HepG2 (cell line): Measurements from ENCODE around the gene LIF. TPM values are rescaled to one million over a fixed set of nuclear protein-coding genes. Genes with fewer than 3 reads are reported as not detected.

Experiments used
- ATAC-seq: fragments of 200-7000 bp; cut with Tn5 transposase; 3 replicates; pipeline ENCODE4 v1.9.1; 2020; ENCODE audit warnings: mild to moderate bottlenecking, moderate library complexity
- BruUV-seq: library from RNA; stranded (reverse); fragments of 400-500 nt; replicated peaks from 2 replicates; lab custom pipeline; 2021; lab: Mats Ljungman, UMichigan
- CTCF ChIA-PET: fragments of 300-600 bp; formaldehyde crosslinking; extraction: SDS; loops from one replicate; lab custom pipeline; 2021; ENCODE audit warnings: low total read pairs, inconsistent platforms, low intra/inter-chr PET ratio; lab: Yijun Ruan, JAX
- POLR2A ChIA-PET: fragments of 350-600 bp; sonication (Branson Sonifier 250); formaldehyde crosslinking; loops from one replicate; lab custom pipeline; 2020; ENCODE audit warnings: antibody characterized with exemption, inconsistent platforms; lab: Yijun Ruan, JAX
- DNase-seq: peaks from one replicate; pipeline ENCODE4 v3.0.0-alpha.2; 2015; ENCODE audit warnings: low spot score
- FAIRE-seq: peaks from 3 replicates; lab custom pipeline; 2011; peaks lifted over from hg19 to GRCh38; lab: Jason Lieb, UNC
- H2AFZ ChIP-seq: one replicate; pipeline ENCODE4 v1.6.1; 2011; ENCODE audit warnings: low read length, inconsistent platforms
- H3K27ac ChIP-seq: fragments of 300-600 bp; 3 replicates; pipeline ENCODE4 v1.8.0; 2011; ENCODE audit warnings: mixed run types, mild to moderate bottlenecking, mixed read lengths, low read length, inconsistent platforms; ENCODE audit not compliant: insufficient read depth; ENCODE audit errors: extremely low read length
- H3K27me3 ChIP-seq, 2 experiments: fragments of 200-600 bp in 1 of 2; 2 replicates in 1 of 2; 3 replicates in 1 of 2; pipeline versions ENCODE4 v1.6.0 to v1.8.0; 2011; ENCODE audit warnings: low read length in 2 of 2, mild to moderate bottlenecking in 2 of 2, moderate library complexity in 2 of 2, inconsistent platforms in 1 of 2; ENCODE audit not compliant: insufficient read depth in 2 of 2, control insufficient read depth in 1 of 2
- H3K36me3 ChIP-seq, 2 experiments: fragments of 200-600 bp in 1 of 2; replicated peaks in 1 of 2; 2 replicates in 1 of 2; 3 replicates in 1 of 2; pipeline versions ENCODE4 v1.5.1 to v1.8.0; 2011; ENCODE audit warnings: low read length in 2 of 2, inconsistent platforms in 1 of 2; ENCODE audit not compliant: insufficient read depth in 2 of 2, control insufficient read depth in 1 of 2
- H3K4me1 ChIP-seq: 2 replicates; pipeline ENCODE4 v1.5.1; 2012; ENCODE audit warnings: low read length, inconsistent platforms; ENCODE audit not compliant: insufficient read depth
- H3K4me2 ChIP-seq: 2 replicates; pipeline ENCODE4 v1.6.0; 2011; ENCODE audit warnings: low read depth, low read length, inconsistent platforms
- H3K4me3 ChIP-seq, 3 experiments: fragments of 200-600 bp in 1 of 3; sonication (generic), shearing (Covaris generic) in 1 of 3; replicated peaks in 1 of 3; 2 replicates each; pipeline ENCODE4 v1.5.1; 2011 to 2016; ENCODE audit warnings: low read length in 3 of 3, inconsistent platforms in 2 of 3, low read depth in 2 of 3, mild to moderate bottlenecking in 2 of 3, control low read depth in 1 of 3, mixed read lengths in 1 of 3; ENCODE audit not compliant: insufficient read depth in 1 of 3
- H3K79me2 ChIP-seq: one replicate; pipeline ENCODE4 v1.6.1; 2011; ENCODE audit warnings: low read length, inconsistent platforms; ENCODE audit not compliant: insufficient read depth
- H3K9ac ChIP-seq: 2 replicates; pipeline ENCODE4 v1.6.0; 2011; ENCODE audit warnings: mild to moderate bottlenecking, low read depth, low read length, inconsistent platforms; ENCODE audit not compliant: insufficient read depth
- H3K9me3 ChIP-seq: 2 replicates; pipeline ENCODE4 v1.5.1; 2012; ENCODE audit warnings: mild to moderate bottlenecking, low read length
- H4K20me1 ChIP-seq: 2 replicates; pipeline ENCODE4 v1.6.0; 2011; ENCODE audit warnings: inconsistent platforms, mild to moderate bottlenecking, low read length, moderate library complexity; ENCODE audit not compliant: insufficient read depth
- AHR ChIP-seq: IDR thresholded peaks from 2 replicates; pipeline ENCODE4 v1.6.1; 2018; ENCODE audit warnings: missing genetic modification reagents, missing compliant biosample characterization
- FOXA1 ChIP-seq, 2 experiments: fragments of 450-650 bp in 1 of 2; sonication (generic) in 1 of 2; formaldehyde crosslinking in 1 of 2; IDR thresholded peaks; 2 replicates each; pipeline versions ENCODE4 v1.4.0 to v1.6.1; 2016 to 2020; ENCODE audit warnings: missing genetic modification reagents in 1 of 2
- MBD4 ChIP-seq: IDR thresholded peaks from 2 replicates; pipeline ENCODE4 v1.6.1; 2012; ENCODE audit warnings: low read length, inconsistent platforms, borderline replicate concordance
- MXD3 ChIP-seq: IDR thresholded peaks from 2 replicates; pipeline ENCODE4 v1.6.1; 2016; ENCODE audit warnings: mild to moderate bottlenecking, missing biosample characterization, missing genetic modification reagents
- PLSCR1 ChIP-seq: sonication (generic); formaldehyde crosslinking; IDR thresholded peaks from 2 replicates; pipeline ENCODE4 v1.5.0; 2020; ENCODE audit warnings: missing genetic modification reagents, mild to moderate bottlenecking, borderline replicate concordance
- REXO4 ChIP-seq: sonication (generic); formaldehyde crosslinking; IDR thresholded peaks from 2 replicates; pipeline ENCODE4 v1.8.0; 2022; ENCODE audit warnings: missing genetic modification reagents, mild to moderate bottlenecking, borderline replicate concordance
- SP4 ChIP-seq: sonication (generic); formaldehyde crosslinking; IDR thresholded peaks from 2 replicates; pipeline ENCODE4 v1.8.1; 2023; ENCODE audit warnings: mild to moderate bottlenecking, missing genetic modification reagents
- TEAD3 ChIP-seq: optimal IDR thresholded peaks from 2 replicates; pipeline ENCODE3; 2016; ENCODE audit warnings: borderline replicate concordance
- UBTF ChIP-seq: sonication (generic); formaldehyde crosslinking; IDR thresholded peaks from 2 replicates; pipeline ENCODE4 v1.4.0; 2020; ENCODE audit warnings: mild to moderate bottlenecking, missing genetic modification reagents
- ZBTB20 ChIP-seq: sonication (generic); formaldehyde crosslinking; IDR thresholded peaks from 2 replicates; pipeline ENCODE4 v1.8.1; 2023; ENCODE audit warnings: missing genetic modification reagents, low read depth, mild to moderate bottlenecking, borderline replicate concordance
- ZBTB33 ChIP-seq: sonication (generic); formaldehyde crosslinking; IDR thresholded peaks from 2 replicates; pipeline ENCODE4 v1.4.0; 2020; ENCODE audit warnings: missing genetic modification reagents
- ZNF460 ChIP-seq: sonication (generic); formaldehyde crosslinking; IDR thresholded peaks from 2 replicates; pipeline ENCODE4 v1.5.1; 2020; ENCODE audit warnings: missing genetic modification reagents, mild to moderate bottlenecking, borderline replicate concordance
- ZNF644 ChIP-seq: IDR thresholded peaks from 2 replicates; pipeline ENCODE4 v1.6.1; 2016; ENCODE audit warnings: low read depth
- WGBS: methylation state at CpG from one replicate; pipeline ENCODE4 v1.1.6; 2017; ENCODE audit warnings: low lambda C conversion rate; 5-methylcytosine and 5-hydroxymethylcytosine counted together
- in situ Hi-C: cut with HindIII; loops from 2 replicates; pipeline ENCODE4 v1.10.0; 2017; ENCODE audit warnings: low pct_unique_long_range_greater_than_20kb; ENCODE audit not compliant: extremely low pct_ligation_motif_present
- intact Hi-C: fragments of 100-400 bp; cut with micrococcal nuclease; formaldehyde crosslinking; loops from one replicate; pipeline ENCODE4 v1.10.0; 2022; ENCODE audit not compliant: unreplicated experiment
- polyA plus RNA-seq, 8 experiments: library from polyadenylated mRNA; depleted of rRNA in 3 of 8; stranded (reverse) in 7 of 8; unstranded in 1 of 8; fragments of >200 nt; fragmentation: Illumina TruSeq in 4 of 8; extraction: Trizol in 4 of 8; gene quantifications; 2 replicates each; pipeline versions ENCODE4 v1.2.1 to v1.2.3, GENCODE V29; 2011 to 2016; ENCODE audit warnings: low read depth in 4 of 8, missing spikeins in 1 of 8, mixed read lengths in 1 of 8; ENCODE audit not compliant: insufficient read depth in 1 of 8
- total RNA-seq, 5 experiments: library from RNA; depleted of rRNA; stranded (reverse); fragments of >200 nt; fragmentation: Illumina TruSeq; extraction: Trizol; gene quantifications; 2 replicates each; pipeline ENCODE4 v1.2.3, GENCODE V29; 2016; ENCODE audit warnings: low read depth in 1 of 5

LIF gene
- total and polyA plus RNA-seq, 2 of the 13 experiments (the other 11 are each of a cell fraction or from before 2014, with no cell fraction given), result 3.6 to 8.5 TPM

- no peak for TF ChIP-seq MXD3 (CRISPR knock-in tag)
- TF ChIP-seq TEAD3 (CRISPR knock-in tag), result no peak
- no peak for TF ChIP-seq SP4
- TF ChIP-seq ZNF460 (CRISPR knock-in tag), result no peak
- no peak for TF ChIP-seq ZBTB20 (CRISPR knock-in tag)
- no peak for TF ChIP-seq AHR (CRISPR knock-in tag)
These were observed 20.2 kb upstream of the LIF start, which contains the start of gene OSM (continued) for GRCh38 chr22:30266445-30267381.

- in situ Hi-C loops, result loop anchor here (10.0 kb wide), 1 partner anchor 219 kb away; no protein-coding TSS in a partner anchor
- no peak overlapping the region for H3K27ac ChIP-seq
- ATAC-seq, result no peak
- TF ChIP-seq ZBTB33 (CRISPR knock-in tag) (peak; percentile 49; the same call in 1 of the 2 replicates), REXO4 (CRISPR knock-in tag) (no peak), MBD4 (no peak), PLSCR1 (CRISPR knock-in tag) (no peak), UBTF (CRISPR knock-in tag) (no peak), FOXA1 (IDR thresholded peaks at IDR 0.05) (no peak), FOXA1 (CRISPR knock-in tag; IDR thresholded peaks at IDR 0.05) (no peak), ZNF644 (no peak)
These were observed 19.4 kb upstream of the LIF start for GRCh38 chr22:30265823-30266444.

More at GRCh38 chr22:30265823-30266444, 19.4 kb upstream of the LIF start:
- Histone ChIP-seq H4K20me1 (no peaks in the 10 kb centered on the region), H2AFZ (no peak overlapping the region), H3K4me3 (no peak overlapping the region), H3K9me3 (no peaks in the 10 kb centered on the region), H3K79me2 (no peaks in the 10 kb centered on the region), H3K4me1 (peaks cover 23% of the 10 kb centered on the region), H3K4me2 (no peak overlapping the region; the same call in 1 of the 2 replicates), H3K27me3 (peaks cover 9 to 38% of the 10 kb centered on the region in 2 experiments), H3K9ac (no peak overlapping the region), H3K36me3 (no peaks in the 10 kb centered on the region)
- CTCF ChIA-PET, result no interaction called here
- 14% methylated on average over 10 of the region's 24 CpGs for WGBS
- POLR2A ChIA-PET, result no interaction called here
- BruUV-seq, result no TSS peak
- intact Hi-C loops, result no loop called here
- FAIRE-seq (no peak), DNase-seq (no peak)
